Muscle layer of duodenum (tissue), 2 donors: ENCODE measurements around the gene PPFIBP1.
"Not testable (repeated sequence)": the region's sequence is repeated elsewhere in the genome, so short reads cannot be mapped to it uniquely, and the experiment has no call there.

Experiments used
- H3K27ac ChIP-seq: one replicate; pipeline ENCODE4 v1.7.0; 2013; ENCODE audit warnings: mild to moderate bottlenecking, low read length
- H3K27me3 ChIP-seq: one replicate; pipeline ENCODE4 v1.7.0; 2013; ENCODE audit warnings: low read depth, mild to moderate bottlenecking, control low read depth, low read length
- H3K36me3 ChIP-seq, 2 donors: one replicate each; pipeline ENCODE4 v1.7.0; 2013; ENCODE audit warnings: low read length in 2 of 2, control low read depth in 1 of 2, mild to moderate bottlenecking in 1 of 2; ENCODE audit not compliant: insufficient read depth in 2 of 2, control insufficient read depth in 1 of 2
- H3K4me1 ChIP-seq, 2 donors: one replicate each; pipeline ENCODE4 v1.7.0; 2013; ENCODE audit warnings: low read length in 2 of 2, mild to moderate bottlenecking in 2 of 2, control low read depth in 1 of 2, moderate library complexity in 1 of 2; ENCODE audit not compliant: insufficient read depth in 2 of 2, control insufficient read depth in 1 of 2
- H3K4me3 ChIP-seq, 2 donors: one replicate each; pipeline ENCODE4 v1.7.0; 2013; ENCODE audit warnings: low read length in 2 of 2, low read depth in 1 of 2, mild to moderate bottlenecking in 1 of 2
- H3K9me3 ChIP-seq, 2 donors: one replicate each; pipeline ENCODE4 v1.7.0; 2013; ENCODE audit warnings: low read length in 2 of 2, control low read depth in 1 of 2, mild to moderate bottlenecking in 1 of 2; ENCODE audit not compliant: control insufficient read depth in 1 of 2
- donor health status: healthy.

PPFIBP1 gene

DNA sequence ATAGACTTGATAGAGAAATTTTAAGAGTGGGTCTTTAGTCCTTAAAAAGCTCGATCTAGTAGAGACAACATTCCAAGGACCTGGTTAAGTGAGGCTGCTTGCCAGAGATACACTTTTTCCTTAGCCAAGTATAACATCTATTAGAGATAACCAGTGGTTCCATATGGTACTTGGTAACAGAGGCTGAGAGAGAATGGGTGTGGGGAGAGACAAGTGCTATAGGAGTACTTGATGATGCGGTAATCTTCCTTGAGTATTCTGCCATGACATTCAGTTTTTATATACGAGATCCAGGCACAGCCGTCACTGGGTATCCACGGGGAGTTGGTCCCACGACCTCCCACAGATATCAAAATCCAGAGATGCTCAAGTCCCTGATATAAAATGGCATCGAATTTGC, 94.8 kb downstream of the PPFIBP1 start:
- Histone ChIP-seq H3K27ac (no peak overlapping the region), H3K27me3 (no peaks in the 10 kb centered on the region), H3K4me3 (no peak overlapping the region), H3K36me3 (no peaks in the 10 kb centered on the region), H3K9me3 (no peaks in the 10 kb centered on the region), H3K4me1 (peaks cover 5 to 13% of the 10 kb centered on the region in 2 donors)

DNA sequence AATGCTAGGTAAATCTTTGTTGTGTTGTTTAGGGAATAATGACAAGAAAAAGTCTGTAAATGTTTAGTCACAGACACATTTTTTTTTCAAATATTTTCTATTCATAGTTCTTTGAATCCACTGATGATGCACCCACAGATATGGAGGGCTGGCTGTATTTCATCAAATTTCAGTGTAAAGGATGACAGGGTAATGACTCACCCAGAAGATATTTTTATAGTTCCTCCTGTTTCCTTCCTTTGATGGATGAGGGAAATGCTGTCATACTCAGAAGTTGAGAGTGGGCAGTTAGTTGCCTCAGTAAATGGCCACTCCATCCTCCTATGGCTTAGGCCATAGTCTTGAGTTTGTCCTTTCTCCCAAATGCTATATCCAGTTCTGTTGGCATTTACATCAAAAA, 95.3 kb downstream of the PPFIBP1 start:
- peaks cover 5 to 10% of the 10 kb centered on the region in 2 donors for H3K4me1 ChIP-seq
- no peaks in the 10 kb centered on the region for H3K36me3 ChIP-seq
- H3K4me3 ChIP-seq = no peak overlapping the region
- H3K9me3 ChIP-seq = no peaks in the 10 kb centered on the region
- H3K27me3 ChIP-seq = no peaks in the 10 kb centered on the region
- no peak overlapping the region for H3K27ac ChIP-seq

DNA sequence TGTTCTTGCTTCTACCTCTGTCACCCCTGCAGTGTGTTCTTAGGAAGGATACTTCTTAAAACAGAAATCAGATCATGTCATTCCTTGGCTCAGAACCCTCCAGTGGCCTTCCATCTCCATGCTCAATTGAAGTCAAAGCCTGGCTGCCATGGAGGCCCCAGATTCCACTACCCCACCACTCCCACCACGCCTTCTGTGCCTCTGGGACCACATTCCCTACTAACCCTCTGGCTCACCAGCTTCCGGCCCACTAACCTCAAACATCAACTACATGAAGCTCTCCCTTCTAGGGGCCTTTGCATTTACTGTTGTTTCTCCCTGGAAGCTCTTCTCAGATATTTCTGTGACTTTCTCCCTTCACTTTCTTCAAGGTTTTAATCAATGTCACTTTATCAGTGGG, 96.1 kb downstream of the PPFIBP1 start:
- Histone ChIP-seq H3K27me3 (no peaks in the 10 kb centered on the region), H3K36me3 (no peaks in the 10 kb centered on the region), H3K27ac (no peak overlapping the region), H3K9me3 (no peaks in the 10 kb centered on the region), H3K4me3 (no peak overlapping the region), H3K4me1 (peaks cover 4 to 5% of the 10 kb centered on the region in 2 donors)

DNA sequence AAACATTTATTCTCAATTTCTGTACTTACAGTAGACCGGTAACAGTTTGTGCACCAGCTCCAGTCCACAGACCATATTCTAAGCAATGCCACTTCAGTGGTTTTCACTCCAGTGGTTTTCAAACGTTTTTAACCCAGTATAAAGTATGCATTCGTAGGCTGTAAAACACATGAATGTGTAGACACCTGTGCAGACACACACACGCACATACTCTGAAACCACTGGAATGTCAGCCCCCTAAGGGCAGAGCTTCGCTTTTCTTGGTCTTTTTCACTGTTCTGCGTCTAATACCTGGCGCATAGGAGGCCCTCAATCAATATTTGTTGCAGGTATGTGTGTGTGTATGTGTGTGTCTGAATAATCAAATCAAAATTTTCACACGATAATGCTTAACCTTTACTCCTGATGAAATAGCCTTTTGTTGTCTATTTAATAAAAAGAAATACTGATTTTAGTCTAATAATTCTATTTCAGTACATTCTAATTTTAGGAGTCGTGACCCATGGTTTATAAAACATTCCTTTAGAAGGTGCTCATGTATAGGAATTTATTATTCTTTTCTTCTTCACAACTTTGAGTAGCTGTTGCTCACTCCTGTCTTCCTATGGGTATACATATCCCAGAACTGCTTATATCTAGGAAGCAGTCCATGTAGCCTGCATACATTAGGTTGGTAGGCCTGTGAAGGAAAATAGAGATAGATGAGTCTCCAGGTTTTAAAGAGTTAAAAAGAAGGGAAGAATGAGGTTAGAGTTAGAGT, 98.6 kb downstream of the PPFIBP1 start:
- Histone ChIP-seq H3K36me3 (peaks cover 0 to 5% of the 10 kb centered on the region in 2 donors), H3K27ac (no peak overlapping the region), H3K4me1 (peaks cover 0 to 4% of the 10 kb centered on the region in 2 donors), H3K4me3 (no peak overlapping the region), H3K27me3 (no peaks in the 10 kb centered on the region), H3K9me3 (no peaks in the 10 kb centered on the region)

DNA sequence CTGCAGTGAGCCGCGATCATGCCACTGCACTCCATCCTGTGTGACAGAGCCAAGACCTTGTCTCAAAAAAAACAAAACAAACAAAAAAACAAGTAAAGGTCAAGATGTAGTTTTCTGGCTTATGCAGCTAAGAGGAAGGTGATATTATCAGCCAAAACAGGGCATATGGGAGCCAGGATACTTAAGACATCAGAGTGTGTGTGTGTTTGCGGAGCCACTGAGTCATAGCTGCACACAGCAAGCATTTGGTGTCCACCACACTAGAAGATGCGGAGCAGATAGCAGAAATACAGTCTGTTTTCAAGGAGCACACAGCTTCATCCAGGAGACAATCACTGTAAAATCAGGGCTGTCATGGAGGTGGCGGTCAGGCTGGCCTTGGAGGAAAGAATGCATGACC, 99.6 kb downstream of the PPFIBP1 start:
- Histone ChIP-seq H3K4me1 (peaks cover 0 to 4% of the 10 kb centered on the region in 2 donors), H3K4me3 (no peak overlapping the region), H3K9me3 (no peaks in the 10 kb centered on the region), H3K36me3 (peaks cover 0 to 5% of the 10 kb centered on the region in 2 donors), H3K27me3 (no peaks in the 10 kb centered on the region), H3K27ac (no peak overlapping the region)

DNA sequence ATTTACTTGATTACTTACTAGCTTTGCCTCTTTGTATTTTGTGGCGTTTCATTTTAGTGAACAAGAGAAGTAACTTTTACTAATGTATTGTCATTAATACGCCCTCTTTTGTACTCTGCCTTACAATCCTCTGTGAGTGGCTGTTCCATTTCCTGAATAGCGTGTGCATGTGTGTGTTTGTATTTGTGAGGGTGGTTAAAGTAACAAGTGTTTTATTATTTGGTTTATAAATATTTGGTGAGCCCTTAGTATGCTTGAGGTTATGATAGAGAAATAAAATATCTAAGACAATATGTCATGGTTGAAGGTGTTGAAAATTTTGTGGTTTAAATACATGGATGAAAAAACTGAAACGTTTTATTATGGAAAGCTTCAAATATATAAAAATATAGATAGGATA, 100.6 kb downstream of the PPFIBP1 start:
- H3K27me3 ChIP-seq = no peaks in the 10 kb centered on the region
- H3K4me3 ChIP-seq = no peak overlapping the region
- H3K4me1 ChIP-seq = no peaks in the 10 kb centered on the region
- H3K27ac ChIP-seq = no peak overlapping the region
- peaks cover 0 to 5% of the 10 kb centered on the region in 2 donors for H3K36me3 ChIP-seq
- H3K9me3 ChIP-seq = no peaks in the 10 kb centered on the region

DNA sequence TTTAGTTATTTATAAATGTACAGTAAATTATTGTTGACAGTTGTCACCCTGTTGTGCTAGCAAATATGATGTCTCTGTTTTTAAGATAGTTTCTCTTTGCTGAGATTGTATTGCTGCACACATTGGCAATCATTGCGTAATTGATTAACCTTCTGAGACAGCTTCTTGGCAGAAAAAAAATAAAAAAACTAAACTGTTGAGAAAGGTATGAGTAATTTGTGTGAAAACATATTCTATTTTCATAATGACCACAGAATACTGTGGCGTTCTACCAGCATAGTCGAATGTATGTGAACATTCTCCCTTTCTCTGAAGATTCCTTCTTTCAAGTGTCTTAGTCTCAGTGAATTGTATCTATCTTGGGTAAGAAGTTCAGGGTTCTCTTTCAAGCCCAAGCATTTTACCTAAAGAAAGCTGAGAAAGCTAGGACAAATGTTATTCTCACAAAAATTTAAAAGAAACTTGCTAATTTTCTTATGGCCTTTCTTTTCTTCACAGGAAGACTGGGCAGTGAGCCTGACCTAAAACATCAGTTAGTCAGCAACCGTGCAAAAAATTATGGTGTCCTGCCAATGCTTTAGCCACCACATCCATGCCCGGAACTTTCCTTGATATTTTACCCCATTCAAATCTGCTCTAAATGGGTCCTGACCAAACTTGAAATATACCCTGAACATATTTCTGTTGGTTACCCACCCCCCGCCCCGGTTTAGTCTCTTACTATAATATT, 103.3 kb downstream of the PPFIBP1 start:
- Histone ChIP-seq H3K4me3 (no peak overlapping the region), H3K36me3 (peaks cover 0 to 5% of the 10 kb centered on the region in 2 donors), H3K27me3 (no peaks in the 10 kb centered on the region), H3K27ac (peak overlapping the region; percentile 62), H3K9me3 (no peaks in the 10 kb centered on the region), H3K4me1 (no peaks in the 10 kb centered on the region)

DNA sequence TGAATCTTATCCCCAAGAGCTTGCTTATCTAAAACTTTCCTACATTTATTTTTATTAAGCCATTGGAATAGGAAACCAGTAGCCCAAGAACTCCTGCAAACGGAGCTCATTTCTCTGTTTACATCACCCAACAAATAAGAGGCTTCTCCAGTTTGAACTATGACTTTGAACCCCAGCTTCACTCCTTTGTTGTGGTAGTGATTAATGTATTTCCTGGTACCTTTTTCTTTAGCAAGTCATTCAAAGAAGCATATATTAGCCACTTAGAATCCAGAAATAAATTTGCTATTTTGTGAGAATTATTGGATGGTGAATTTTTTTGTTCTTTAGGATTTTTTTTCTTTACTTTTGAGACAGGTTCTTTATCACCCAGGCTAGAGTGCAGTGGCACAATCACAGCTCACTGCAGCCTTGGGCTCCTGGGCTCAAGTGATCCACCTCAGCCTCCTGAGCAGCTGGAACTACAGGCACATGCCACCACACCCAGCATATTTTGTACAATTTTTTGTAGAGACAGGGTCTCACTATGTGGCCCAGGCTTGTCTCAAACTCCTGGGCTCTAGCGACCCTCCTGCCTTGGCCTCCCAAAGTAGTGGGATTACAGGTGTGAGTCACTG, 104.0 kb downstream of the PPFIBP1 start:
- H3K27me3 ChIP-seq, H3K9me3 ChIP-seq, H3K4me3 ChIP-seq, H3K4me1 ChIP-seq, H3K36me3 ChIP-seq, H3K27ac ChIP-seq: not testable (repeated sequence)

DNA sequence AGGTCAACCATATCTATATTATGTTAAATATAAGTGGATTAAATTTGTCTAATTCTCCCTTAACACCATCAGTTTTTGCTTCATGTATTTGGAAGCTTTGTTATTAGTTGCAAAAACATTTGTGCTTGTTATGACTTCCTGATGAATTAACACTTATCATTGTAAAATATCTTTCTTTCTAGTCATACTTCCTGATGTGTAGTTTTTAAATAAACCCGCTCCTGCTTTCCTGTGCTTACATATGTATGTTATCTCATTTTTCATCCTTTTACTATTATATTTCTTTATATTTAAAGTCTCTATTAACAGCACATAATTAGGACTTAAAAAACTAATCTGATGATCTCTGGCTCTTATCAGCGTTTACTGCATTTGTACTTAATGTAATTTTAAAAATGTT, 106.2 kb downstream of the PPFIBP1 start:
- H3K4me1 ChIP-seq, H3K9me3 ChIP-seq, H3K36me3 ChIP-seq, H3K4me3 ChIP-seq, H3K27ac ChIP-seq, H3K27me3 ChIP-seq: not testable (repeated sequence)

DNA sequence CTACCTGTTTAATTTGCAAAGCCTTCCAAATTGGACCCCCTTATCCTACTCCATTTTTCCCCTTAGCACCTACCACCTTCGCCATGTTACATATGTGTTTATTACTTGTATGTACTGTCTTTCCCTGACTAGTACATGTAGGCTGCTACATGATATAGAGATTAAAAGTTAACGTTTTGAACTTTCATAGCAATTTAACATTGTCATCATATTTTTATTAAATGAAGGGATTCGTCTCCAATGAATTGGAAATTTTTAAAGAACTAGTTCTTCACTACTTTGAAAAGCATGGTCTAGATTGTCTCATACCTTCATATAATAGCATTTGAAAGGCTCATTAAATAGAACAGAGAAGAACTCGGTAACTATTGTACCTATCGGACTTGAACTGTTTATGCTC, 107.4 kb downstream of the PPFIBP1 start:
- H3K9me3 ChIP-seq = no peaks in the 10 kb centered on the region
- H3K27me3 ChIP-seq = no peaks in the 10 kb centered on the region
- peaks cover 0 to 5% of the 10 kb centered on the region in 2 donors for H3K36me3 ChIP-seq
- H3K4me1 ChIP-seq = no peaks in the 10 kb centered on the region
- no peak overlapping the region for H3K27ac ChIP-seq
- H3K4me3 ChIP-seq = no peak overlapping the region

DNA sequence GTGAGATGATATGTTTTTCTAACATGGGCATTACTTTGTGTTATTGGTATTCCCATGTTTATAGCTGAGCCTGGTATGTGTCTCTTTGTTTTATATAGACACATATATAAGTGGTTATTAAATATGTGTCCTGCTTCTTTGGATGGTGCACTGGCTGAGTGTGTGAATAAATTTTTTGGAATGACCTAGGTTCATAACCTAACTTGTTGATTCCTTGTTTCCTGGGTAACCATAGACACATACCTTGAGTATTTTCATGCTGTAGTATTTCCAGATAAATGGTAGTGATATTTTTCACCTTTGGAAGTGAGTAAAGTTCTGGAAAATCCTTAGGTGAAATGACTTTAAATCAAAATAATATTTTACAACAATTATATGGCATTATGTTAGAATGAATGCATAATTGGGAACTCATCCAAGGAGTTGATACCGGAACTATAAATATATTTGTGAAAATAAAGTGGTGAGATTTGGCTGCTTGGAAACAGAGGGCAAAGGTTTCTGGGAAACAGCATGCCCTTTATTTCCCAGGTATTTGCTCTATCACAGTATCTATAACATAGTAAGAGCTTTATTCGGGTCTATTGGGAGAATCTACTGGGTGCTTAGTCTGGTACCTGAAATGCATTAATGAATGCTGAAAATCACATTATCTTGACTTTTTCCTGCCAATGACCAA, 107.9 kb downstream of the PPFIBP1 start:
- Histone ChIP-seq H3K27ac (no peak overlapping the region), H3K4me3 (no peak overlapping the region), H3K4me1 (no peaks in the 10 kb centered on the region), H3K9me3 (no peaks in the 10 kb centered on the region), H3K36me3 (peaks cover 0 to 5% of the 10 kb centered on the region in 2 donors), H3K27me3 (no peaks in the 10 kb centered on the region)
